HG03108 (cell line): ENCODE results near the gene PTPN6.
A peak's percentile ranks its signal among the peaks of the same experiment; 100 is the strongest.

Experiments
- ATAC-seq: cut with Tn5 transposase; IDR thresholded peaks from one replicate; pipeline ENCODE4 v1.9.1; 2021; ENCODE audit warnings: moderate library complexity; ENCODE audit not compliant: unreplicated experiment

Gene PTPN6

DNA sequence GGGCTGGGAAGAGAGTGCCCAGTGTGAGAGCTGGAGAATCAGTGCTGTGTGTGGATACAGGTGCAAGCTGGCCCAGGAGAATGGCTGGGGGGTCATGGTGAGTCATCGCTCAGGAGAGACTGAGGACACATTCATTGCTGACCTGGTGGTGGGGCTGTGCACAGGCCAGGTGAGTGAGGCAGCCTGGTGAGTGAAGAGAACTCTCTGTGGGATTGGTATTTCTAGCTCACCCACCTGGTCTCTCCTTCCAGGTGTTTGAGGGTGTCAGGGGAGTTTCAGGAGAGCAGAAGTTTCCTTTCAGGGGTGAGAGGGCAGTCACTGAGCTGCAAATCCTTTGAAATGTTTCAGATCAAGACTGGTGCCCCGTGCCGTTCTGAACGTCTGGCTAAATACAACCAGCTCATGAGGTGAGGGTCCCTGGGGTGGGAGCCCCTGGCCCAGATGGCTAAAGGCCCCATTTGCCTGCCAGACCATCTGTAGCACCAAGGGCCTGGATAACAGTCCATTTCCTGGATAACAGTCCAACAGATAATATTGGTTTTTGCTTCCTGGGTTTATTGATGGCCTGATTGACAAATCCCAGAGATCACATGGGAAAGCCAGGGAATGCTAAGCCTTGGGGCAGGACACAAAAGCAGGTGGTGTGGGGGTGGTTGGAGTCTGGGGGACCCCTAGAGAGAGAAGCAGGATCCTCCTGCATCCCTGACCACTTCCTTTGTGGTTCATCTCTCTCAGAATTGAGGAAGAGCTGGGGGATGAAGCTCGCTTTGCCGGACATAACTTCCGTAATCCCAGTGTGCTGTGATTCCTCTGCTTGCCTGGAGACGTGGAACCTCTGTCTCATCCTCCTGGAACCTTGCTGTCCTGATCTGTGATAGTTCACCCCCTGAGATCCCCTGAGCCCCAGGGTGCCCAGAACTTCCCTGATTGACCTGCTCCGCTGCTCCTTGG is 28.9 kb upstream of the PTPN6 start:
- ATAC-seq = peak; percentile 28

DNA sequence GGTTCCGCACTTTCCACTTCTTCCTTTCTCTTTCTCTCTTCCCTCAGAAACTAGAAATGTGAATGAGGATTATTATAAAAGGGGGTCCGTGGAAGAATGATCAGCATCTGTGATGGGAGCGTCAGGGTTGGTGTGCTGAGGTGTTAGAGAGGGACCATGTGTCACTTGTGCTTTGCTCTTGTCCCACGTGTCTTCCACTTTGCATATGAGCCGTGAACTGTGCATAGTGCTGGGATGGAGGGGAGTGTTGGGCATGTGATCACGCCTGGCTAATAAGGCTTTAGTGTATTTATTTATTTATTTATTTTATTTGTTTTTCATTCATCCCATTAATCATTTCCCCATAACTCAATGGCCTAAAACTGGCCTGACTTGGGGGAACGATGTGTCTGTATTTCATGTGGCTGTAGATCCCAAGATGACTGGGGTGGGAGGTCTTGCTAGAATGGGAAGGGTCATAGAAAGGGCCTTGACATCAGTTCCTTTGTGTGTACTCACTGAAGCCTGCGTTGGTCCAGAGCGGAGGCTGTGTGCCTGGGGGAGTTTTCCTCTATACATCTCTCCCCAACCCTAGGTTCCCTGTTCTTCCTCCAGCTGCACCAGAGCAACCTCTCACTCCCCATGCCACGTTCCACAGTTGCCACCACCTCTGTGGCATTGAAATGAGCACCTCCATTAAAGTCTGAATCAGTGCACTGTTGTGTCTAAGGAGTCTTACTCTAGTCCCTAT is 28.0 kb upstream of the PTPN6 start:
- no peak for ATAC-seq

DNA sequence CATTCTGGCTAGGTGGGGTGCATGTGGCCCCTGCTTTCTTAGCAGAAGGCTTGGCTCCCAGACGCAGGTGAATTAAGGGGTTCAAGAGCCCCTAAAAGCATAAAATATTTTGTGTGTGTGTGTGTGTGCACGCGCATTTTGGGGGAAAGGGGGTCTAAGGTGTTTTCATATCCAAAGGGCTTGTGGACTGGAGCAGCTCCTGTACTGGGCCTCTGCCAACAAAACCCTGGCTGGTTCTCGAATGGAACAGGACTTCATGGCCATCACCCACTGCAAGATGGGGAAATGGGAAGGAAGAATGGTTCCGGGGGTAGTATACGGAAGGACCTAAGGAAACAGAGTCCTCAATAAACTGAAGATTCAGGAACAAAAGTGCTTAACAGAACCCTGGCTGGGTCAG is 27.3 kb upstream of the PTPN6 start:
- ATAC-seq = no peak

DNA sequence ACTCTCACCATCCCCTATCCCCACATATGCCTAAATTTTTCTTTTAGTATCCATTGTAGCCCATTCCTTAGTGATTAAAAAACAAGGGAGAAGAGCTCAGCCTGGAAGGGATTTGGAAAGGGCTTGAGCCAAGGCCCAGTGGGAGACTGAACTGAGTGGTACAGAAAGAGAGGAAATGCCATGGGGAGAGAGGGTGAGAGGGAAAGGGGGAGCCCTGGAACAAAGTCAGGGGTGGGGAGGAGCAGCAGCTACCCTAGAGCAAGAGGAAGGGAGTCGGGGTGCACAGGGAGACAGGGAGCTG is 26.0 kb upstream of the PTPN6 start:
- no peak for ATAC-seq

DNA sequence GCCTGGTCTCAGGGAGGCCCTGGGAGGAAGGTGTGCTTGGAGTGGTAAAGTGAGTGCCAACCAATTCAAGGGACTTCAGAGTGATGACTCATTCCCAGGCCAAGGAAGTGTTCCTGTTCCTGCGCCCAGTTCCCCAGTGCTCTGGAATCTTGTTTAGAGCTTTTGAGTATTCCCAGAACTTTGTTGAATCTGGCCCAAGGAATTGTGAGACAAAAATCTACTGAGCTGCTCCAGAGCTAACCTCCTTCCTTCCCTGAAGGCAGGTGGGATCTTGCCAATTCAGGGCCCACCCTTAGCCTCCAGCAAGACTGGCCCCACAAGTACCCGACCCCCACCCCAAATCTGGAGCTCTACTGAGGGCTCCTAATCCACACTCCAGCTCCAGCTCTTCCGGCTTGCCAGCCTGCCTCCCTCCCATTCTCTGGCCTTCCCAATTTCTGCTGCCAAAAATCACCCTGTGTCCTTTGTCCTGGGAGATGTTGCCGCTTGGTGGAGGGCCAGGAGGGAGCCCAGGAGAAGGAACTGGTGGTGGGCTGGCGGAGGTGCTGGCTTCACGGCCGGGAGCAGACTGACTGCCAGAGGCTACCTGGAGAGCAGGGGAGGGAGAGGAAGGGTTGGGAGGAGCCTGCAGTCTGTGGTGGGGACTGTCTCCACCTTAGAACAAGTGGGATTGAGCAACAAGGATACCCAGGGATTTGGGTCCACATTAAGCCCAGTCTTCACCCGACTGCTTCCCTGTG is 25.4 kb upstream of the PTPN6 start:
- no peak for ATAC-seq

DNA sequence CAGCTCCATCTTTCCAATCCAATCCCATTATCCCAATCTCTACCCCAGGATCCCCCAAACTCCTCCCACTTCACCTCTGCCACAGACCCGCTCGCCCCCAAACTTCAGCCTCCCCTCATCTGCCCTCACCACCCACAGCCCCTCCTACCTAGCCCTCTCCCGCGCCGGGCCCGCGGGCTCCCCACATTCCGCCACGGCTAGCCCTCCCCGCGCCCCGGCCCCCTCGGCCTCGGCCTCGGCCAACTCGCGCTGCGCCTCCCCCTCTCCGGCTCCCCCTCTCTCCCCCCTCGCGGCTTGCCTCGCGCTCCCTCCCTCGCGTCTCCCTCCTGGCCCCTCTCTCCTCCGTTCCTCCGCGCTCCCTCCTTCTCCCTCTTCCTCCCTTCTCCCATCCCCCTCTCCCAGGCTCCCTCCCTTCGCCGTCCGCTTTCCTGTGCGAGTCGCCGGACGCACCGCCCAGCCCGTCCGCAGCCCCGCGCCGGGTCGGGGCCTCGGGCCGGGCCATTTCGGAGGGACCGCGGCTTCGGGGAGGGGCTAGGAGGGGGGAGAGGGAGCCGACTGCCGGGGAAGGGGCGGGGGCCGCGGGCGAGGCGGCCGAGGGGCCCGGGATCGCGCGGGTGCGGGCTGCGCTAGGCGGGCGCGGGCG is 23.7 kb upstream of the PTPN6 start, which contains the start of gene ATN1:
ATN1 (plus strand) TSS at position 581 of the 643 bp plus-strand sequence. CDS start 6,043 bp downstream, outside the sequence.
- no peak for ATAC-seq

DNA sequence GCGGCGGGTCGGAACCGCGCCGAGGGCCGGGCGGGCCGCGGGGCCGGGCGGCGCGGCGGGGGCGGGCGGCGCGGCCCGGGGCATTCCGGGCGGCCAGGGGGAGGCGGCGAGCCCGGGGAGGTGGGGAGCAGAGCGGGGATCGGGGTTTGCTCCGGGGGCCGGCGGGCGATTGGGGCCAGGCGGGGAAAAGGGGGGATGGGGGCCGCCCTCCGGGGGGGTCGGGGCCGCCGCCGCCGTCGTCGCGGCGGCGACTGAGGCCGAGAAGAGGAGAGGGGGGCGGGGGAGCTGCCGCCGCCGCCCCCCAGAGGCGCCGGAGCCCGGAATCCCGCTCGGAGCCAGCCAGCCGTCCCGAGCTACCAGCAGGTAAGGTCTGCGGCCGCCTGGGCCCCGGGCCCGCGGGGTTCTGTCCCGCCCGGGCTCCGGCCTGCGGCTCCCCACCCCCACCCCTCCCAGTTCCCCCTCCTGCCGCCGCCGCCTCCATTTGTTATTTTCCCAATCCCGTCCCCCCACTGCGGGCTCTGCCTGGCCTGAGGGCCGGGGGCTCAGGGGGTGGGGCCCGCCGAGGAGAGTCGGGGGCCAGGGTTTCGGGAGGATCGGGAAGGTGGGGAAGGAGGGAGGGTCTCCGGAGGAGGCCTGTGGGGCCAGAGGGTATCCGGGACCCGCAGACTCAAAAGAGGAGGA is 23.0 kb upstream of the PTPN6 start:
- ATAC-seq = no peak

DNA sequence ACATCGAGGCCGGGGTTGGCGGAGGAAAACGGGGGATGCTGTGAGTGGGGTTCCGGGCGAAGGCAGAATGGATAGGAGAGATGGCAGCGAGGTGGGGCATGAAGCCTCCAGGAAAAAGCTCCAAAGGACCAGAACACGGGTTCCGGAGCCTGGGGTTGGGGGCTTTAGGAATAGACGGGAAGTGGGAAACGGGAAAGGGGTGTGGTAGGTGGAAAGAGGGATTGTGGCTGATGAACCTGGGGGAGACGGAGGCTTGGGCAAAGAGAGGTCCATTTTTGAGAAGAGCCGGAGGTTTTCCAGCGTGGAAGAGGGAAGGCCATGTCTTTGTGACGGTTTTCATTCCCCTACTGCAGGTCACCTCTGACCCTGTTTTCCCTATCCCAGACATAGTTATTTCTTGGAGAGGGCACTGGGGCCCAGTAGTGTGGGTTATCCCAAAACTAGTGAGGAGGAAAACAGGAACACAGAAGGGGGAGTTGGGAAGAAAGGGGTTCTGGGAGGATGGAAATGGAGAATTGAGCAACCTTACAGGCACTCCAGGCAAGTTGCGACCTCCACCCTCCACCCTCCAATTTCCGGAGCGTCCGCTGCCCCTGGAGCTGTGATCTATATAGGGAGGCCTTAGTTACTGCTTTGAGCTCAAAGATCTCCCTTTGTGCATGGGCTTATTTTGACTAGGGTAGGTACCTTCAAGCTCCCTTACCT is 22.3 kb upstream of the PTPN6 start:
- no peak for ATAC-seq

DNA sequence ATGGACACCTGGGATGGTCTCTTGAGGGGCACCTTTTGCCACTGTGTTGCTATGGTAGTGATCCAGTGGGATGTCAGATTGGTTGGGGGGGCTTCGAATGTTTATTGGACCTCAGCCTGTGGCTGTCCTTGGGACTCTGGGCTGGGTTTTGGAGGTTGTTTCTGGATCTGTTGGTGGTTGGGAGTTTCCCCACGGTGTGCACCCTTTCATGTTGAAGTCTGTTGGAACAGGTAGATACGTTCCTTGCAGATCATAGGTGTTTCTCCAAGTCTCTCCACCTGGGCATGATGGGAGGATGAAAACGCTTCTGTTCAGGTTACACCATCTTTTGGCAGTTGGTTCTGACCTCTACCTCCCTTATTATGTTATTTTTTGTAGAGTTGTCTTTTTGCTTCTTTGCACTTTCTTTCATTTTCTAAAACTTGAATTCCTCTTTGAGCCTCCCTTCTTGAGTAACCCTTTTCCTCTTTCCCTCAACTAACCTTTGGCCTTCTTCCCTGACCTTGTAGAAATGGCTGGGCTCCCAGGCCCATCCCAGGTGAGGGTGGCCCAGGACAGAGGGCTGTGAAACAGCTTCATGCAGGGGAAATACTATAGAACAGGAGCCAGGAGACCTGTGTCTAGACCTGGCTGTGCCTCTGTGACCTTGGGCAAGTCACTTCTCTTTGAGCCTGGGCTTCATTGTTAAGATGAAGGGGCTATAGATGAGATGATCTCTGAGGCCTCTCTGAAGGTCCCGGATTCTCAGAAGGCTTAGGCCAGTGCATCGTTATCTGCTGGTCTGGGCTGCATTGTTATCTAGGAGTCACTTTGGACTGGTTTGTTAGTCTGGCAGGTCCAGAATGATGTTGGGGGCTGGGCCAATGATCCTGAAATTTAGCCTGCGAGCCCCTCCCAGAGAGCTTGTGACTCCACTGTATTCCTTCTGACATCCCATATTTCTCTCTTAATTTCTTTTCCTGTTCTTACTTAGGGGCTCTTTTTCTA is 21.4 kb upstream of the PTPN6 start:
- ATAC-seq = no peak

DNA sequence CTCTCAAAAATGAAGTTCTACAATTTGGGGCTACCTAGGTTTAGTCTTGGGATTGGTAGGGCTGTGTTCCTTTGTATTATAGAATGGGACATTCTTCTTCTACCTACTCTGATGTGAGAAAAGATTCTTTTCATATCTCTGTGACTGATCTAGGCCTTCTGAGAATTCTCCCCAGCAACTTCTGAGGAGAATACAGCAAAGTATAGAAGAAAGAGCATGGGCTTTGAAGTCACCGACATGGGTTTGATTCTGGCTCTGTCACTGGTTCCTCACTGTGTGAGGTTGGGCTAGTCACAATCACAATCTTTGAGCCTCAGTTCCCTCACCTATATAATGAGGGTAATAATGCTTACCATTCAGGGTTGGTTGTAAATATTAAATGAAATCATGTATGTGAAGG is 18.4 kb upstream of the PTPN6 start:
- no peak for ATAC-seq

DNA sequence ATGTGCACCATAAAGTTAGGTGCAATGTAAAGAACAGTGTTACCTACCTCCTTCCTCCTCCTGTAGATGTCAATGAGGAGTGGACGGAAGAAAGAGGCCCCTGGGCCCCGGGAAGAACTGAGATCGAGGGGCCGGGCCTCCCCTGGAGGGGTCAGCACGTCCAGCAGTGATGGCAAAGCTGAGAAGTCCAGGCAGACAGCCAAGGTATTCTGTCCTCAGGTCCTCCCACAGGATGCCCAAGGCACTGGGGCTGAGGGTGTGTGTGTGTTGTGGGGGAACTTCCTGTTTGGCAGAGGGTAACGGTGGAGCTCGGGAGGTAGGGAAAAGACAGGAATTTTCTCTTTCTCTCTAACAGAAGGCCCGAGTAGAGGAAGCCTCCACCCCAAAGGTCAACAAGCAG is 17.0 kb upstream of the PTPN6 start:
- no peak for ATAC-seq

DNA sequence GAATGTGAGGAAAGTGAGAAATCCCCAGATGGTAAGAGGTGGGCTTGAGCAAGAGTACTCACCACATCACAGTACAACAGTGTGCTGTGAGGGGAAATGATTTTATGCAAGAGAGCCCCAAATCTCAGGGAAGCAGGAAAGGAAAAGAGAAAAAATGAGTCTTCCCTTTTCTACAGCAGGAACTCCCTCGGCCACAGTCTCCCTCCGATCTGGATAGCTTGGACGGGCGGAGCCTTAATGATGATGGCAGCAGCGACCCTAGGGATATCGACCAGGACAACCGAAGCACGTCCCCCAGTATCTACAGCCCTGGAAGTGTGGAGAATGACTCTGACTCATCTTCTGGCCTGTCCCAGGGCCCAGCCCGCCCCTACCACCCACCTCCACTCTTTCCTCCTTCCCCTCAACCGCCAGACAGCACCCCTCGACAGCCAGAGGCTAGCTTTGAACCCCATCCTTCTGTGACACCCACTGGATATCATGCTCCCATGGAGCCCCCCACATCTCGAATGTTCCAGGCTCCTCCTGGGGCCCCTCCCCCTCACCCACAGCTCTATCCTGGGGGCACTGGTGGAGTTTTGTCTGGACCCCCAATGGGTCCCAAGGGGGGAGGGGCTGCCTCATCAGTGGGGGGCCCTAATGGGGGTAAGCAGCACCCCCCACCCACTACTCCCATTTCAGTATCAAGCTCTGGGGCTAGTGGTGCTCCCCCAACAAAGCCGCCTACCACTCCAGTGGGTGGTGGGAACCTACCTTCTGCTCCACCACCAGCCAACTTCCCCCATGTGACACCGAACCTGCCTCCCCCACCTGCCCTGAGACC is 15.6 kb upstream of the PTPN6 start:
- ATAC-seq = no peak

DNA sequence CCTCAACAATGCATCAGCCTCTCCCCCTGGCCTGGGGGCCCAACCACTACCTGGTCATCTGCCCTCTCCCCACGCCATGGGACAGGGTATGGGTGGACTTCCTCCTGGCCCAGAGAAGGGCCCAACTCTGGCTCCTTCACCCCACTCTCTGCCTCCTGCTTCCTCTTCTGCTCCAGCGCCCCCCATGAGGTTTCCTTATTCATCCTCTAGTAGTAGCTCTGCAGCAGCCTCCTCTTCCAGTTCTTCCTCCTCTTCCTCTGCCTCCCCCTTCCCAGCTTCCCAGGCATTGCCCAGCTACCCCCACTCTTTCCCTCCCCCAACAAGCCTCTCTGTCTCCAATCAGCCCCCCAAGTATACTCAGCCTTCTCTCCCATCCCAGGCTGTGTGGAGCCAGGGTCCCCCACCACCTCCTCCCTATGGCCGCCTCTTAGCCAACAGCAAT is 14.9 kb upstream of the PTPN6 start:
- no peak for ATAC-seq

DNA sequence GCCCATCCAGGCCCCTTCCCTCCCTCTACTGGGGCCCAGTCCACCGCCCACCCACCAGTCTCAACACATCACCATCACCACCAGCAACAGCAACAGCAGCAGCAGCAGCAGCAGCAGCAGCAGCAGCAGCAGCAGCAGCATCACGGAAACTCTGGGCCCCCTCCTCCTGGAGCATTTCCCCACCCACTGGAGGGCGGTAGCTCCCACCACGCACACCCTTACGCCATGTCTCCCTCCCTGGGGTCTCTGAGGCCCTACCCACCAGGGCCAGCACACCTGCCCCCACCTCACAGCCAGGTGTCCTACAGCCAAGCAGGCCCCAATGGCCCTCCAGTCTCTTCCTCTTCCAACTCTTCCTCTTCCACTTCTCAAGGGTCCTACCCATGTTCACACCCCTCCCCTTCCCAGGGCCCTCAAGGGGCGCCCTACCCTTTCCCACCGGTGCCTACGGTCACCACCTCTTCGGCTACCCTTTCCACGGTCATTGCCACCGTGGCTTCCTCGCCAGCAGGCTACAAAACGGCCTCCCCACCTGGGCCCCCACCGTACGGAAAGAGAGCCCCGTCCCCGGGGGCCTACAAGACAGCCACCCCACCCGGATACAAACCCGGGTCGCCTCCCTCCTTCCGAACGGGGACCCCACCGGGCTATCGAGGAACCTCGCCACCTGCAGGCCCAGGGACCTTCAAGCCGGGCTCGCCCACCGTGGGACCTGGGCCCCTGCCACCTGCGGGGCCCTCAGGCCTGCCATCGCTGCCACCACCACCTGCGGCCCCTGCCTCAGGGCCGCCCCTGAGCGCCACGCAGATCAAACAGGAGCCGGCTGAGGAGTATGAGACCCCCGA is 14.3 kb upstream of the PTPN6 start:
- peak; percentile 7 for ATAC-seq

DNA sequence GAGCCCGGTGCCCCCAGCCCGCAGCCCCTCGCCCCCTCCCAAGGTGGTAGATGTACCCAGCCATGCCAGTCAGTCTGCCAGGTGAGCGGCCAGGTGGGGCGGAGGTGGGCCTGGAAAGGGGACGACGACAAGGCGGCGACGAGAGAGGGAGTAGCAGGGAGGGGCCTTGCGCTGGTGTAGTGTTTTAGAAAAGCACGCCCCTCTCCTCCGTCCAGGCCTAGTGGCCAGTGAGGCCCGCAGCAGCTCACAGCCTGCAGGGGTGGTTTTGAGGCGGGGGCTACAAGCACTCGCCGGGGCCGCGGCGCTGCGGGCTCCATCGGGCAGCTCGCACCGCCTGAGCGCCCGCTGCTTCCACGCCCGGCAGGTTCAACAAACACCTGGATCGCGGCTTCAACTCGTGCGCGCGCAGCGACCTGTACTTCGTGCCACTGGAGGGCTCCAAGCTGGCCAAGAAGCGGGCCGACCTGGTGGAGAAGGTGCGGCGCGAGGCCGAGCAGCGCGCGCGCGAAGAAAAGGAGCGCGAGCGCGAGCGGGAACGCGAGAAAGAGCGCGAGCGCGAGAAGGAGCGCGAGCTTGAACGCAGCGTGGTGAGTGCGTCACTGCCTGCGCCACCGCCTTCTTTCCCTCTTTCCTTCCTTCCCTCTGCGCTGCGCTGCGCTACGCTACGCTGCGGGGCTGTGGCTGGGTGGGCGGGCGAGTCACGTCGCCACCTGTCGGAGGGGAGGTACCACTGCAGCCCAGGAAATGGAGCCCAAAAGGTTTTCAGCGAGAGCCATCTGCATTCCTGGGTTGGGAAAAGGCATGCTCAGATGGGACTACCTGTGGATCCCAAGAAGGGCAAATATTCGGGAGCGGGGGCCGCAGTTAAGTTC is 13.4 kb upstream of the PTPN6 start:
- peak; percentile 90 for ATAC-seq
